ENCODE results near the gene DNAH9.

Gene DNAH9

DNA sequence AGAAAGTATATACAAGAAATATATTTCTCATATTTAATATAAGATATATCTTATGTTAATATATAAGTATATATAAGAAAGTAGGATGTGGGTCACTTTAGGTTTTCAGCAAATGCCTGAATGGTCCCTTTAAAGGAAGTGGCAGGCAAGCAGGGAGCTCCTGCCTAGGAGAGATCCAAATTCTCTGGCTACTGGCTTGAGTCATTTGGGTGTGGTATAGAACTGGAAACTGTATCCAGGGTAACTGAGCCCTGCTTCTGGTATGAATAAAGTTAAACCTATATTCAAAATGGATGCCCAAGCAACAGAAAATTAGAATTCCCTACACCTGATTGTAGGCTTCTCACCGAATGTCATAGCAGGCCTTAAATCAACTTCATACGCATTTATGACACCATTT, 254.6 kb downstream of the DNAH9 start:
- Histone ChIP-seq H3K4me3 (ENCODE audit: low read depth, low read length) (no peak overlapping the region), H3K36me3 (replicated peaks) (no peaks in the 10 kb centered on the region), H3K27me3 (replicated peaks) (no peaks in the 10 kb centered on the region), H3K27ac (no peak overlapping the region)
- DNase-seq = no peak
- TF ChIP-seq, protein P1, sequence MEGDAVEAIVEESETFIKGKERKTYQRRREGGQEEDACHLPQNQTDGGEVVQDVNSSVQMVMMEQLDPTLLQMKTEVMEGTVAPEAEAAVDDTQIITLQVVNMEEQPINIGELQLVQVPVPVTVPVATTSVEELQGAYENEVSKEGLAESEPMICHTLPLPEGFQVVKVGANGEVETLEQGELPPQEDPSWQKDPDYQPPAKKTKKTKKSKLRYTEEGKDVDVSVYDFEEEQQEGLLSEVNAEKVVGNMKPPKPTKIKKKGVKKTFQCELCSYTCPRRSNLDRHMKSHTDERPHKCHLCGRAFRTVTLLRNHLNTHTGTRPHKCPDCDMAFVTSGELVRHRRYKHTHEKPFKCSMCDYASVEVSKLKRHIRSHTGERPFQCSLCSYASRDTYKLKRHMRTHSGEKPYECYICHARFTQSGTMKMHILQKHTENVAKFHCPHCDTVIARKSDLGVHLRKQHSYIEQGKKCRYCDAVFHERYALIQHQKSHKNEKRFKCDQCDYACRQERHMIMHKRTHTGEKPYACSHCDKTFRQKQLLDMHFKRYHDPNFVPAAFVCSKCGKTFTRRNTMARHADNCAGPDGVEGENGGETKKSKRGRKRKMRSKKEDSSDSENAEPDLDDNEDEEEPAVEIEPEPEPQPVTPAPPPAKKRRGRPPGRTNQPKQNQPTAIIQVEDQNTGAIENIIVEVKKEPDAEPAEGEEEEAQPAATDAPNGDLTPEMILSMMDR (IDR thresholded peaks at IDR 0.05; ENCODE audit: low read depth, low read length, missing control alignments) = no peak
- in situ Hi-C loops (cut with HindIII; ENCODE audit: low pct_ligation_motif_present, low sequenced_read_pairs) = no loop called here

DNA sequence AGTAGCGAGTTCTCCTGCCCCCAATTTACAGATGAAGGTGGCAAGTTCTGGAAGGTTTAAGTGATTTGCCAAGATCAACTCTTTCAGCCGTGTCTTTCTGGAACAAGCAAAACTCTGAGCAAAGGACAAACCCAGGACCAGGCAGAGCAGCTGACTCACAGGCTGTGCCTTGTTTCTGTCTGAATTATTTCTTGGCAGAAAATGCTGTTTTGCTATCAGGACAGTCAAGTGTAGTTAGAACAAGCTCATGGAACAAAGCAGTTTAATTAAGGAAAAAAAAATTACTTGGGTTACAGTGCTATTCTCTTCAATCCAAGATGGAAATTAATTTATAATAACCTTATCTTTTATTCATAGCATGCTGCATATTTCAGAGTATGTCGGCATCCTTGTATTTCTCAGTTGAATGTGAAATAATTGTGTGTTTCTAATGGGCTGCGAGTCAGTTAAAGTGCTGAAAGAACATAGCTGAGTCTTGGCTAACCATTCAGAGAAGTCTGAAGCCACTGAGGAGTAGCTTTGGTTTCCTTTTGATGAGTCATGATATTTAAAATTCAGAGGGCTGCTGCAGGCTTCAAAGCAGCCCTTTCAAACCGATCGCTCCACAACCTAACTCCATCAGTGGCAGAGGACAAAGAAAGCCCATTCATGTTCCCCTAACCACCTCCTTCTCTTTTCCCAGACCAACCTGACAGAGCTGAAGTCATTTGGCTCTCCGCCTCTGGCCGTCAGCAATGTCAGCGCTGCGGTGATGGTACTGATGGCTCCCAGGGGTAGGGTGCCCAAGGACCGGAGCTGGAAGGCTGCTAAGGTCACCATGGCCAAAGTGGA, 255.3 kb downstream of the DNAH9 start:
- TF ChIP-seq, protein P1 (IDR thresholded peaks at IDR 0.05; ENCODE audit: low read depth, low read length, missing control alignments) = no peak
- no peak overlapping the region for H3K4me3 ChIP-seq (ENCODE audit: low read depth, low read length)
- no peaks in the 10 kb centered on the region for H3K27me3 ChIP-seq (replicated peaks)
- DNase-seq = no peak
- H3K36me3 ChIP-seq (replicated peaks) = no peaks in the 10 kb centered on the region
- in situ Hi-C loops (cut with HindIII; ENCODE audit: low pct_ligation_motif_present, low sequenced_read_pairs) = no loop called here
- H3K27ac ChIP-seq = no peak overlapping the region

DNA sequence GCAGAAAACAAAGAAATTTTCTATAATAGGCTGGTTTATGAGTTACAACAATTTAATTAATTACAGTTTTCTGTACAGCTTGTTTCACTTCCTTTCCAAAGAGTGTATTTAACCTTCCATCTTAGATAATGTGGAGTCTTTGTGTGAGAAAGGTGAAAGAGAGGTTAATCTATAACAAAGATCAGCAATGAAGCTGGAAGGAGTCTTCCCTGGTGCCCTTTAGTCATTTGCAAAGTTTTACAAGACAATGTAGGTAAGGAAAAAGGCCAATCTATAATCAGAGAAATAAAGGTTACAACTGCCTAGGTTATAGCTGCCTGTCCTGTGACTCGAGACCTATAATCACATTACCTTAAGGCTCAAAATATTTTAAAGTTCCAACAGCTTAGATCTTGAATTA, 257.0 kb downstream of the DNAH9 start:
- Histone ChIP-seq H3K27me3 (replicated peaks) (no peaks in the 10 kb centered on the region), H3K27ac (no peak overlapping the region), H3K4me3 (ENCODE audit: low read depth, low read length) (no peak overlapping the region), H3K36me3 (replicated peaks) (no peaks in the 10 kb centered on the region)
- TF ChIP-seq, protein P1 (IDR thresholded peaks at IDR 0.05; ENCODE audit: low read depth, low read length, missing control alignments) = no peak
- in situ Hi-C loops (cut with HindIII; ENCODE audit: low pct_ligation_motif_present, low sequenced_read_pairs) = no loop called here
- DNase-seq = no peak

DNA sequence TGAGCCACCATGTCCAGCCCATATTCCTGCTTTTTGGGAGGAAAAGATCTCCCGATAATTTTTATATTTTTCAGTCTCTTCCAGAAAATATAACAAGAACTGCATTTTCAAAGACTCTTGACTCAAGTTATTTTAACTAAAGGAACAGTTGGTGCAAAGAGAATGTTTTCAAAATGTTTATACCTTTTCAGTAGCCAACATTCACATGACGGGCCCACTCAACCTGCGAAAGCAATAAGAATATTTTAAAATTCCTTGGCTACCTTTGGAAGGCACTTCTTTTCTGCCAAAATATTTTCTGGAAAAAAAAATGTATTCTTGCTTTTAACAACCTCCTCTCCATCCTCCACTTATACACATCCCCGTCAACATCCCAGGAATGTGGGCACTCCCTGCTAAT, 258.7 kb downstream of the DNAH9 start:
- Histone ChIP-seq H3K36me3 (replicated peaks) (no peaks in the 10 kb centered on the region), H3K27ac (no peak overlapping the region), H3K4me3 (ENCODE audit: low read depth, low read length) (no peak overlapping the region), H3K27me3 (replicated peaks) (no peaks in the 10 kb centered on the region)
- no peak for DNase-seq
- in situ Hi-C loops (cut with HindIII; ENCODE audit: low pct_ligation_motif_present, low sequenced_read_pairs) = no loop called here
- TF ChIP-seq, protein P1 (IDR thresholded peaks at IDR 0.05; ENCODE audit: low read depth, low read length, missing control alignments) = no peak

DNA sequence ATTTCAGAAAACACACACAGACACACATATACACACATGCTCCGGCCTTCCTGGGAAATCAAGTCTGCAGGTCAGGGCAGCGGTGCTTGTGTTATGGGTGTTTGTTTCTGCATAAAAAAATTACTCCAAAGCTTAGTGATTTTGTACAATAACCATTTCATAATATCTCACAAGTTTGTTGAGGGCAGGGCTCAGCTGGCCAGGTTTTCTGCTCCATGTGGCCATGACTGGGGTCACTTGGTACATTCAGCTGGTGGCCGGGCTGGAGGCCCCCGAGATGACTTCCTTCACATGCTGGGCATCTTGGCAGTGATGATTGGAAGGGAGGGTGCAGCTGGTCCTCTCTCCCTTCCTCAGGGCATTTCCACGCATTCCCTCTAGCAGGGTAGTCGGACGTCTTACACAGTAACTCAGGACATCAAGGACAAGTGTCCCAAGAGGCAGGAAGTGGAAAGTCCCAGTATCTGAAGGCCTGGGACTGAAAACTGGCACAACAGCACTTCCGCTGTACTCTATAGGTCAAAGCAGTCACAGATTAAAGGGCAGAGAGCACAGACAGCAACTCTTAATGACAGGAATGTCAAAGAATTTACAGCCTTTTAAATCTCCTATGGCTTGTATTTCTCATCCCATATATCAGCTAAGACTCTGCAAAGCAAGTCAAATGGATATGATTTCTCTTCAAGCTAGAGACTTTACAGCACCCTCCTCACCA, 271.6 kb downstream of the DNAH9 start:
- no peak overlapping the region for H3K27ac ChIP-seq
- TF ChIP-seq, protein P1 (IDR thresholded peaks at IDR 0.05; ENCODE audit: low read depth, low read length, missing control alignments) = no peak
- in situ Hi-C loops (cut with HindIII; ENCODE audit: low pct_ligation_motif_present, low sequenced_read_pairs) = no loop called here

More for the DNA sequence above, 271.6 kb downstream of the DNAH9 start:
- Histone ChIP-seq H3K4me3 (ENCODE audit: low read depth, low read length) (no peak overlapping the region), H3K36me3 (replicated peaks) (no peaks in the 10 kb centered on the region), H3K27me3 (replicated peaks) (no peaks in the 10 kb centered on the region)
- DNase-seq = no peak
